HG02588 (cell line): ENCODE measurements around the gene KRTAP5-3.
"Not testable (repeated sequence)": the region's sequence is repeated elsewhere in the genome, so short reads cannot be mapped to it uniquely, and the experiment has no call there.

Experiments used
- ATAC-seq: cut with Tn5 transposase; IDR thresholded peaks from one replicate; pipeline ENCODE4 v1.9.1; 2021; ENCODE audit warnings: mild to moderate bottlenecking, moderate library complexity; ENCODE audit not compliant: unreplicated experiment

The KRTAP5-3 gene

GRCh38 chr11:1608363-1608762, at the start of gene KRTAP5-3:
KRTAP5-3 (minus strand) TSS chr11:1608463; CDS start chr11:1608385, 78 bp downstream.
- ATAC-seq = no peak

- no peak for ATAC-seq
Observed at GRCh38 chr11:1656670-1657069, 48.4 kb upstream of the KRTAP5-3 start.

DNA sequence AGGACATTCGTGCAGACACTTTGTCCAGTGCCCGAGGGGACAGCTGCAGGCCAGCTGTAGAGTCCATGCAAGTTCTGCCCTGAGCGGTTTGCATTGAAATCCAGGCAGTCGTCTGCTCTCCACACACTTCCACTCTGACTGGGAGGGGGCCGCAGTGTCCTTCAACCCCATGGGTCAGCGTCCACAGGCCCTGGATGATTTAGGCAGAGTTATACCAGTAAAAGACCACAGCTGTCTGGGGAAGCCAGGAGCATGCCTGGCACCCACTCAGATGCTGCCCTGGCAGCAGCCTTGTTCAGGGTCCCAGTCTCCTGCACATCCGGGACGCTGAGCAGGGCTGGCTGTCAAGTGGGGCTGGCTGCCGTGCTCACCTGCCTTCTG, 47.8 kb upstream of the KRTAP5-3 start:
- no peak for ATAC-seq

DNA sequence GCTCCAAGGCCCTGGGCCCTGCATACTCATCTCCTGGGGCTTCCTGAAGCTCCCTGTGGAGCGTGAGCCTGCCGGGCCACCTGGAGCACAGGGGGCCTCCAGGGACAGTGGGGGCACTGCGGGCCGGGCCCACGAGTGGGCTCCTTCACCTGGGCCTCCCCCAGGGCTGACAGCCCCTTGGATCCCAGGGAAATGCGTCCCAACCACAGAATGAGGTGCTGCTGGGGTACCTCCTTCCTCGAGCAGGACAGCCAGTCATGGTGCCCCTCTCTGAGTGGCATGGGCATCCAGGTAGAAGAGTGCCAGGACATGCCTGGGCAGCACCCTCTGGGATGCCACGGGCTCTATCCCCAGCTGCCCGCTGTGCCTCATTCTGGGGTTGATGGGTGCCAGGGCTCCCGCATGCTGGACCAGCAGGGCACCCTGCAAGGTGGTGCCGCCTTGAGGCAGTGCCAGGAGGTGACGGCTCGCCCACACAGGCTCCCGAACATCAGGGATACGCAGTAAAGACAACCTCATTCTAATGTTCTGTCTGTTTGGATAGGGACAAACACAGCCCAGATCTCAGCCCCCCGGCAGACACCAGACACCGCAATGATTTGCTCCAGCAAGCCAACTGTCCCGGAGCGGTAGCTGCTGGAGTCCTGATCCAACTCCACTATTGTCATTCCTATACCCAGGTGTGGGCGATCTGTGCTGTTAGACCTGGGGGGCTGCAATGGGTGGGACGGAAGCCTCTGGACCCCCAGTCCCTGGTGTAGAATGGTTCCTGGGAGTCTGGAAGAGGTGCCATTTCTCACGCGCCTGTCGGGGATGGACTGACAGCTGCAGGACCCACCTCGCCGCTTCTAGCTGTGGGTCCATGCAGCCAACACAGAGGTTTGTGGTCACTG, 47.2 kb upstream of the KRTAP5-3 start:
- ATAC-seq = no peak

DNA sequence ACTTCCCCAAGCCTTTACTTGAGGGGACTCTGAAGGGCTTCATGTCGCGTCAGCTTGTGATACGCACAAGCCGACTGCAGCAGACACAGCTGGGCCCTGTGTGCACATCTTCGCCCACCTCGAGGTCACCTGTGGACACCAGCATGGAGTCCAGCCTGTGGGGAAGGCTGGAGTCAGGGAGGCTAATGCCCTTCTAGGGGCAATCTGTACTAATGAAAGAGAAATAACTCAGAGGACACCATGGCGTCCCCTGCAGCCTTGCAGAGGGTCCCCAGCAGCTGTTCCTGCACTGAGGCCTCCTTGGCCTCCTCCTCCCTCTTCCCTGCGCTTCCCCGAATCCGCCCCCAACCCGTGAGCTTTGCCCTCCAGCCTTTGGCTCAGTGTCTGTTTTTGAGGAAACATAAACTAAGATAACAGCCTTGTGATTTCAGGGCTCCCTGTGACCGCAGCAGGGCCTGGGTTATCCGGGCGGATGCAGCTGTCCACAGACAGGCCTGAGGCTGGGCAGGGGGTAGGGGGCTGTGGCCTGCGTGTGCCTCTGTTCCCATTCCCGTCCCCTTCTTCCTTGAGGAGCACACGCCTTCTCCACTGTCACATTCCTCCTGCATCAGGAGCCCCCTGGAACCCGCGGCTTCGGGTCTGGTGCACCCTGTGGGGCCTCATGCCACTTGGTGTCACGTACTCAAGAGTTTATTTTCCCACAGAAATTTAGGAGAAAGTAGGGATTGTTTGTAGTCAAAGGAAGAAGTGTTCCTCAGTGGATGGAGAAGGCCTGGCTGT, 46.3 kb upstream of the KRTAP5-3 start:
- ATAC-seq = no peak

GRCh38 chr11:1653541-1654387, 45.5 kb upstream of the KRTAP5-3 start:
- no peak for ATAC-seq

DNA sequence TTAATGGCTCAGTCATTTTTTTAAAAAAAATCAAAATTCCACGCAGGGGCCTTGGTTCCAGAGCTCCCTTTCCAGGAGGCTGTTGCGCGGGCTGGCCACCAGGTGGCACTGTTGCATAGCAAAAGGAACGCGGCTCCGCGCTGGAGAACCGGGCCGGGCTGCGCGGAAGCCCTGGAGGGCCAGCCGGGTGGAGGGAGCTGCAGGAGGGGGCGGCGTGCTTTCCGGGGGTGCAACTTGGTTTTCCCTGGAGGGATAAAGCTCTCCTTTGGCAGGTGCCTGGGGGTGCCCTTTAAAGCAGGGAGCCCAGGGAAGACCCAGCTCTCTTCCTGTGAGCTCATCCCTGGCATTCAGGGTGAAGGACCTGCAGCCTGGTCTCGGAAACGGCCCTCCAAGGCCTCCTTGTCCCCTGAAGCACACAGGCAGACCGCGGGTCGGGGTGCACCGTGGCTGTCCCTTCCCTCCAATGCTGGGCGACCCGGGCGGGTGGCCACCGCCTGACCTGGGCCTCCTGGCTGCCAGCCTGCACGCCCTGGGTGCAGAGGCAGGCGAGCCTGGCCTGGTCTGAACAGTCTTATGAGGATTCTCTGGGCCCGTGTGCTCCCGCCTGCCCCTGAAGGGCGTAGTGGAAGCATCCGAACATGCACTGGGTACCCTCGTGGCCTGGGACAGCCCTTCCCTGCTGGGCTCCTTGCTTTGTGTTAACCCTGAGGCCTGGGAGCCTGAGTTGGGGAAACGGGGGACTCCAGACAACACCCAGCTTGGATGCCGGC, 44.7 kb upstream of the KRTAP5-3 start:
- no peak for ATAC-seq

- ATAC-seq = no peak
Observed at GRCh38 chr11:1652442-1652770, 44.1 kb upstream of the KRTAP5-3 start.

DNA sequence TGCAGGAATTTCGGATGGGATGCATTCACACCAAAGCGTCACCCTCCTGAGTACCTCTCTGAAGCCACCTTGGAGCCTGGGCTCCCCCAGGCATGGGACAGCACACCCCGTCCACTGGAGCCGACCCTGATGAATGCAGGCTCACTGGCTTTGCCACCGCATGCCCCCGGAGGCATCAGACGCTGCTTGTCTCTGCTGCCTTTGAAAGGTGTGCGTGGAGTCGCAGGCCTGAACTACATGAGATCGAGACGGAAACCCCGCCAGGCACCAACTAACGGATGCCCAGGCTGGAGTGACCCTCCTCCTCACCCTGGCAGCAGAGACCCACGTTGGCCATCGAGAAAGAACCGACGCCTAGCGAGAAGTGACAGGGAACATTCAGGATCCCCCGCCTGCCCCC, 43.8 kb upstream of the KRTAP5-3 start:
- ATAC-seq = no peak

DNA sequence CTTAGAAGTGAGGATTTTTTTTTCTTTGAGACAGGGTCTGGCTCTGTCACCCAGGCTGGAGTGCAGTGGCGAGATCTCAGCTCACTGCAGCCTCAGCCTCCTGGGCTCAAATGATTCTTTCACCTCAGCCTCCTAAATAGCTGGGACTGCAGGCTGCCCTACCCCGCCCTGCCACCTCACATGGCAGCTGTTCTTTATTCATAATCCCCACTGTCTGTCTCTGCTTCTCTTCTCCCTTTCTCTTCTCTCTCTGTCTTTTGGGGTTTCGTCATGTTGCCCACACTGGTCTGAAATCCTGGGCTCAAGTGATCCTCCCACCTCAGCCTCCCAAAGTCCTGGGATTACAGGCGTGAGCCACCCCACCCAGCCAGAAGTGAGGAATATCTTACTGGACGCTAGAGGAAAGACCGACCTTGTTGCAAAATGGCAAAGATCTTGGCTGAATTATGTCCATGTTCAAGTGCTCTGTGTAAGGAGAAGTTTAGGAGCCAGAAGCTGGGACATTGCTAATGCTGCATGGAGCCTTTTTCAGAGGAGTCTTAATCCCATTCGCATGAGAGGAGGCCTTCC, 43.2 kb upstream of the KRTAP5-3 start:
- no peak for ATAC-seq

DNA sequence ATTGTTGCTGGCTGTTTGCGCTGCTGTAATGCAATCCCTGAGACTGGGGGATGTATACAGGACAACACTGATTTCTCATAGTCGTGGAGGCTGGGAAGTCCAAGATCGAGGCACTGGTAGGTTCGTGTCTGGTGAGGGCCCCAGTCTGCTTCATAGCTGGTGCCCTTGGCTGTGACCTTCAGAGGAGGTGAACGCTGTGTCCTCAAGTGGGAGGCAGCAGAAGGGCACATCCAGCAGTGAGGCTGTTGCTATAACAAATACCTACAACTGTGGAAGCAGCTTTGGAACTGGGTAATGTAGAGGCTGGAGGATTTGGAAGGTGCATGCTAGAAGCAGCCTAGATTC, 42.6 kb upstream of the KRTAP5-3 start:
- no peak for ATAC-seq

- ATAC-seq = no peak
Observed at GRCh38 chr11:1650034-1650917, 42.0 kb upstream of the KRTAP5-3 start.

GRCh38 chr11:1648653-1649420, 40.6 kb upstream of the KRTAP5-3 start:
- ATAC-seq = no peak

GRCh38 chr11:1647901-1648652, 39.8 kb upstream of the KRTAP5-3 start:
- ATAC-seq = no peak

- not testable (repeated sequence) for ATAC-seq
Observed at GRCh38 chr11:1646540-1646939, 38.3 kb upstream of the KRTAP5-3 start.

- ATAC-seq = no peak
Observed at GRCh38 chr11:1645357-1645821, 37.1 kb upstream of the KRTAP5-3 start.

DNA sequence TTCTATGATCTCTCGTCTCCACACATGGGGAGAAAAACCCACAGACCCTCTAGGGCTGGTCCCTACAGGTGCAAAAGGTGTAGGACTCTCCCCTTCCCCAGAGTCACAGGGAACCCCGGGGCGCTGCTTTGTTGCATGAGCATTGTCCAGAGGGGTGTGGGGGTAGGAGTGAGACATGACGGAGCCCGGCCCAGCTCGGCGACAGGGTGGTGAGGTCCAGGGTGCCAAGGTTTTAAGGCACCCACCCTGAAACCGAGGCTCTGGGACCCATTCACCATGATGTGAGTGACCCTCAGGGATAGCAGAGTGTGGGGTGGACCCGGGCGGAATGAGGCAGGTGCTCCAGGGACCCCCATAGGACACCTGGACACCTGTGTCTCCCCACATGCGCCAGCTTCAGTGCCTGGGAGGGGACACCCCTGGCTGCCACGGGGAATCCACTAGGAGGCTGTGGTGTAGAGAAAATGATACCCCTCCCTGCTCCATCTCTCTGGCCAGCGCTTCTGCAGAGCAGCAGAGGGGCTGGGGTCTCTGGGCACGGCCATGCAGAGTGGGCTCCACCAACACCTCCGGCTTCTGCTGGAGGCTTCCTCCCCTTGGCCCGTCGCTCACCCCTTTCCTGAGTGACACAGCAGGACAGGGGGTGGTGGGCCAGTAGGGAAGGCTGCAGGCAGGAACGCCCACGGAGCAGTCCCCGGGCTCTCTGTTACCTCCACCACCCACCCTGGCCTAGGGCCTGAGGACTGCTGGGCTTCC, 36.5 kb upstream of the KRTAP5-3 start:
- no peak for ATAC-seq
